GM23338 (cell line): Measurements from ENCODE around the gene NDUFAF7. TPM values are rescaled to one million over a fixed set of nuclear protein-coding genes. Genes with fewer than 3 reads are reported as not detected.

ENCODE experiments used
- ATAC-seq: fragments of 200-7000 bp; cut with Tn5 transposase; 3 replicates; pipeline ENCODE4 v1.9.1; 2020
- DNase-seq: peaks from one replicate; pipeline ENCODE4 v3.0.0-alpha.2; 2015; ENCODE audit warnings: low spot score
- H2AFZ ChIP-seq: fragments of 200-600 bp; sonication (generic); 2 replicates; pipeline ENCODE4 v1.8.0; 2016; ENCODE audit warnings: antibody characterized with exemption, mild to moderate bottlenecking, moderate library complexity
- H3F3A ChIP-seq: fragments of 200-600 bp; sonication (generic); replicated peaks from 2 replicates; pipeline ENCODE4 v1.8.0; 2017; ENCODE audit warnings: antibody characterized with exemption, mixed run types, low read depth
- H3K27ac ChIP-seq: fragments of 200-600 bp; sonication (generic); 2 replicates; pipeline ENCODE4 v1.6.1; 2016; ENCODE audit warnings: low read depth
- H3K27me3 ChIP-seq: fragments of 200-600 bp; sonication (generic); 2 replicates; pipeline ENCODE4 v1.8.0; 2016; ENCODE audit warnings: mild to moderate bottlenecking, mixed run types, moderate library complexity; ENCODE audit not compliant: insufficient read depth
- H3K36me3 ChIP-seq: fragments of 200-600 bp; sonication (generic); 2 replicates; pipeline ENCODE4 v1.8.0; 2016; ENCODE audit warnings: mild to moderate bottlenecking; ENCODE audit not compliant: insufficient read depth
- H3K4me1 ChIP-seq: fragments of 200-600 bp; sonication (generic); 2 replicates; pipeline ENCODE4 v1.8.0; 2016; ENCODE audit warnings: mild to moderate bottlenecking, moderate library complexity; ENCODE audit not compliant: insufficient read depth
- H3K4me2 ChIP-seq: fragments of 200-600 bp; sonication (generic); 2 replicates; pipeline ENCODE4 v1.7.1; 2017; ENCODE audit warnings: mixed run types
- H3K4me3 ChIP-seq: fragments of 200-600 bp; sonication (generic); 2 replicates; pipeline ENCODE4 v1.6.1; 2016; ENCODE audit warnings: mixed run types
- H3K79me2 ChIP-seq: fragments of 200-600 bp; sonication (generic); replicated peaks from 2 replicates; pipeline ENCODE4 v1.8.0; 2017; ENCODE audit warnings: mild to moderate bottlenecking; ENCODE audit not compliant: insufficient read depth
- H3K9me2 ChIP-seq: fragments of 200-600 bp; sonication (generic); 2 replicates; pipeline ENCODE4 v1.8.0; 2017; ENCODE audit not compliant: insufficient read depth
- H4K20me1 ChIP-seq: fragments of 200-600 bp; sonication (generic); replicated peaks from 2 replicates; pipeline ENCODE4 v1.8.0; 2017; ENCODE audit warnings: mild to moderate bottlenecking; ENCODE audit not compliant: insufficient read depth
- H3K27ac Mint-ChIP-seq: 2 replicates; pipeline ENCODE4 v1.8.0; 2020; ENCODE audit warnings: inconsistent platforms, mild to moderate bottlenecking, moderate library complexity, mixed read lengths
- H3K27me3 Mint-ChIP-seq: 3 replicates; pipeline ENCODE4 v1.8.0; 2022; ENCODE audit warnings: low read depth, mild to moderate bottlenecking, moderate library complexity, mixed read lengths, inconsistent platforms; ENCODE audit not compliant: insufficient read depth, poor library complexity
- H3K36me3 Mint-ChIP-seq: 3 replicates; pipeline ENCODE4 v1.8.0; 2021; ENCODE audit warnings: low read depth, mild to moderate bottlenecking, inconsistent platforms, moderate library complexity, mixed read lengths
- H3K4me1 Mint-ChIP-seq: 3 replicates; pipeline ENCODE4 v1.8.0; 2020; ENCODE audit warnings: mild to moderate bottlenecking, inconsistent platforms, mixed read lengths
- H3K4me3 Mint-ChIP-seq: 3 replicates; pipeline ENCODE4 v1.8.0; 2021; ENCODE audit warnings: moderate library complexity, mild to moderate bottlenecking, inconsistent platforms, mixed read lengths
- H3K9me3 Mint-ChIP-seq: 3 replicates; pipeline ENCODE4 v1.8.0; 2020; ENCODE audit warnings: moderate library complexity, mild to moderate bottlenecking, inconsistent platforms, mixed read lengths
- CREB1 ChIP-seq: fragments of 250-450 bp; sonication (Bioruptor Pico); IDR thresholded peaks from 2 replicates; pipeline ENCODE4 v1.5.0; 2020; ENCODE audit warnings: low read depth, mild to moderate bottlenecking, moderate library complexity
- CTCF ChIP-seq, 2 experiments: fragments of 200-600 bp in 1 of 2; sonication (generic) in 1 of 2; conservative IDR thresholded peaks; 2 replicates each; pipeline versions ENCODE4 v1.5.1 to v1.6.1; 2016 to 2017; ENCODE audit warnings: antibody characterized with exemption in 2 of 2, low read depth in 2 of 2, mild to moderate bottlenecking in 2 of 2, moderate library complexity in 1 of 2
- EZH2 ChIP-seq: fragments of 200-600 bp; sonication (generic); IDR thresholded peaks from one replicate; pipeline ENCODE4 v1.8.0; 2017; ENCODE audit warnings: antibody characterized with exemption, mild to moderate bottlenecking, low read depth; ENCODE audit not compliant: unreplicated experiment
- EZH2phosphoT487 ChIP-seq: fragments of 200-600 bp; sonication (generic); IDR thresholded peaks from one replicate; pipeline ENCODE4 v1.8.1; 2018; ENCODE audit warnings: antibody characterized with exemption; ENCODE audit not compliant: unreplicated experiment
- REST ChIP-seq: IDR thresholded peaks from one replicate; pipeline ENCODE4 v1.6.1; 2018; ENCODE audit warnings: antibody characterized with exemption; ENCODE audit not compliant: unreplicated experiment
- STAT1 ChIP-seq: IDR thresholded peaks from one replicate; pipeline ENCODE4 v1.6.1; 2016; ENCODE audit warnings: antibody characterized with exemption; ENCODE audit not compliant: unreplicated experiment
- ZNF114 ChIP-seq: fragments of 250-450 bp; sonication (Bioruptor Pico); IDR thresholded peaks from 2 replicates; pipeline ENCODE4 v1.5.0; 2020; ENCODE audit warnings: mild to moderate bottlenecking, moderate library complexity
- polyA plus RNA-seq: library from polyadenylated mRNA; unstranded; fragments of >200 nt; fragmentation: Nextera tagmentation; extraction: Ambion mirVana; gene quantifications from 2 replicates; pipeline ENCODE4 v1.2.1, GENCODE V29; 2016
- total RNA-seq: library from RNA; depleted of rRNA; stranded (reverse); fragments of >200 nt; shearing (Covaris generic); gene quantifications from 2 replicates; pipeline ENCODE4 v1.2.3, GENCODE V29; 2014

The NDUFAF7 gene
- total and polyA plus RNA-seq, 2 experiments from 2014 or later: 47.4 to 58.2 TPM

DNA sequence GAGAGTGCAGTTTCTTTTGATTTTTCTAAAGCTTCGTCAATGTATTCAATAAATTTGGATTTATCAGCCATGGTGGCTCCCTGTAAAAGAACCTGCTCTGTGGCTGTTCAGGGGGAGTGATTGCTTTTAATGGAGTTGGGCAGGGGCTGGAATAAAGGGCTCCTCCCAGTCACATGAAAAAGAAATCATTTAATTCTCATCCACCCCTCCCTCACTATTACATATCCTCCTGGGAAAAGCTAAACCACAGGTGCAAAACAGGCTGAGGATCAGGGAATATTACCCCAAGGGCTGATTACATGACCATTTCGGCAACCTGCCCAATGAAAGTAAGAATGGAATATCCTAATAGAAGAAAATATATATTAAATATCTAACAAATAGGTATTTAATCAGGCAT lies 42.9 kb upstream of the NDUFAF7 start, which contains the start of gene SULT6B1 (continued):
- no peak for TF ChIP-seq REST
- no peak for TF ChIP-seq EZH2
- TF ChIP-seq EZH2phosphoT487: no peak
- TF ChIP-seq CREB1: no peak
- TF ChIP-seq STAT1: no peak

DNA sequence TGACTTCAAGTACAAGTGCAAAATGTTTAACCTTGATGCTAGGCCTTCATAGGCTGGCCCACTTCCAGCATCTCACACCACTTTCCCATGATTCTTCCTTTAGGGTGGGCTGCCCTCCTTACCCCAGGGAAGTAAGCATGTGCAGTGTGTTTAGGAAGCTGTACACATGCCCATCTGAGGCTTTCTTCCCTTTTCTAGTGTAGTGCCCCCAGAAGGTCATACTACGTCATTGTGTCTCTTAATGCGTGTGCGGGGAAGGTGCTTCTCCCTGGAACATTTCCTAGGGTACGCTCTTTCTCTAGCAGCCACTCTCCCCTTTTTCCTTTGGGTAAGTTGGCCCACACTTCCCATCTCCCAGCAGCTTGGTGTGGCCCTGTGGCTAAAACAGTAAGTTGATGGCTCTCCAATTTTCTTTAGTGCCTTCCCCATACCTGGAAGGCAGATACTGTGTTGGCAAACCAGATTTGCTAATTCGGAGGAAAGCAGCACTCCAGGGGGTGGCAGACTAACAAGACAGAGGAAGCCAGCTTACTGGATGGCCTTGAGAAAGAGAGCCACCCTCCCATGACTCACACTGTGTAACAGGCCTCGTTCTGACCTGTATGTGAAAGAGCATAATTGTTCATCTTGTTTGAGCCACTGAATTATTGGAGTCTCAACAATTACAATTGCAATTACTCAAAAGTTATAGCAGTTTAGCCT lies 41.9 kb upstream of the NDUFAF7 start:
- no peak for TF ChIP-seq EZH2
- peak; percentile 42 to 43 for TF ChIP-seq CTCF (conservative IDR thresholded peaks at IDR 0.05; ENCODE audit: low read depth in 2 of 2)
- TF ChIP-seq ZNF114 (CRISPR knock-in tag): no peak
- Mint-ChIP-seq H3K27ac (peak overlapping the region; percentile 70), H3K27me3 (peaks cover 5% of the 10 kb centered on the region), H3K9me3 (no peaks in the 10 kb centered on the region), H3K36me3 (no peaks in the 10 kb centered on the region), H3K4me1 (peaks cover 43% of the 10 kb centered on the region), H3K4me3 (no peak overlapping the region)
- Histone ChIP-seq H3K4me1 (peaks cover 39% of the 10 kb centered on the region), H3K4me2 (peak overlapping the region; percentile 20; the same call in 1 of the 2 replicates), H3F3A (0 out of 2 replicates have a peak, but pooled peaks cover 3% of the 10 kb centered on the region), H4K20me1 (no peaks in the 10 kb centered on the region), H2AFZ (no peak overlapping the region), H3K4me3 (no peak overlapping the region), H3K9me2 (no peaks in the 10 kb centered on the region), H3K27me3 (no peaks in the 10 kb centered on the region), H3K36me3 (no peaks in the 10 kb centered on the region), H3K27ac (peak overlapping the region; percentile 67; the same call in 1 of the 2 replicates), H3K79me2 (no peaks in the 10 kb centered on the region)
- ATAC-seq (peak; percentile 82), DNase-seq (peak; percentile 89)
